ENCODE results near the gene CHST11. TPM values are rescaled to one million over a fixed set of nuclear protein-coding genes. Genes with fewer than 3 reads are reported as not detected.
A peak's percentile ranks its signal among the peaks of the same experiment; 100 is the strongest.

The CHST11 gene
- total RNA-seq, 1 donor from 2014 or later, result 44.3 TPM

DNA sequence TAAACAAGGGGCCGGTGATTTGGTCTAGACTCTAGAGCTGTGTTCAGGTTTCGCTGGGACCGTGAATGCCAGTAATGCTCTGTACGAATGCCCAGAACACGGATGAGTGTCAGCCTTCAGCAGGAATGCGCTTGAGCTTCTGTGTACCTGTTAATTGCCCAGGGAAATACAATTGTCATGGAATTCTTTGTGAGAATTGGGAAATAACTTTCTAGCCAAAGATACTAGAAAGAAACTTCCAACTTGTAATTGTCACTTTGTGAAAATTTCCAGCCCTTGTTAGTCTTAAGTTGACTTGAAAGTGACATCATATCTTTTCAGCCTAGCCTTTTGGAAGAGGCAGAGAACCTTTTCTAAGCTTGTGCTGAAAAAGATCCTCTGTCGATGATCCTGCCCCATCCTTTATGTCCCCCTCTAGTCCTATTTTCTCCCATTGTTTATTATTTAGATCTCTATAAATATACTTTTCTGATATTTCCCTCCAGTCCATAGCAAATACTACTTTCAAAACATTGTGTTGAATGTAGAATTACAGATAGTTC lies 2.7 kb downstream of the CHST11 start:
- H3K4me3 ChIP-seq (ENCODE audit: low read depth, low read length), result peak overlapping the region; percentile 95
- DNase-seq (ENCODE audit: low read depth), result no peak
- TF ChIP-seq, protein P1, sequence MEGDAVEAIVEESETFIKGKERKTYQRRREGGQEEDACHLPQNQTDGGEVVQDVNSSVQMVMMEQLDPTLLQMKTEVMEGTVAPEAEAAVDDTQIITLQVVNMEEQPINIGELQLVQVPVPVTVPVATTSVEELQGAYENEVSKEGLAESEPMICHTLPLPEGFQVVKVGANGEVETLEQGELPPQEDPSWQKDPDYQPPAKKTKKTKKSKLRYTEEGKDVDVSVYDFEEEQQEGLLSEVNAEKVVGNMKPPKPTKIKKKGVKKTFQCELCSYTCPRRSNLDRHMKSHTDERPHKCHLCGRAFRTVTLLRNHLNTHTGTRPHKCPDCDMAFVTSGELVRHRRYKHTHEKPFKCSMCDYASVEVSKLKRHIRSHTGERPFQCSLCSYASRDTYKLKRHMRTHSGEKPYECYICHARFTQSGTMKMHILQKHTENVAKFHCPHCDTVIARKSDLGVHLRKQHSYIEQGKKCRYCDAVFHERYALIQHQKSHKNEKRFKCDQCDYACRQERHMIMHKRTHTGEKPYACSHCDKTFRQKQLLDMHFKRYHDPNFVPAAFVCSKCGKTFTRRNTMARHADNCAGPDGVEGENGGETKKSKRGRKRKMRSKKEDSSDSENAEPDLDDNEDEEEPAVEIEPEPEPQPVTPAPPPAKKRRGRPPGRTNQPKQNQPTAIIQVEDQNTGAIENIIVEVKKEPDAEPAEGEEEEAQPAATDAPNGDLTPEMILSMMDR (conservative IDR thresholded peaks at IDR 0.05; ENCODE audit: low read depth, low read length), result no peak

DNA sequence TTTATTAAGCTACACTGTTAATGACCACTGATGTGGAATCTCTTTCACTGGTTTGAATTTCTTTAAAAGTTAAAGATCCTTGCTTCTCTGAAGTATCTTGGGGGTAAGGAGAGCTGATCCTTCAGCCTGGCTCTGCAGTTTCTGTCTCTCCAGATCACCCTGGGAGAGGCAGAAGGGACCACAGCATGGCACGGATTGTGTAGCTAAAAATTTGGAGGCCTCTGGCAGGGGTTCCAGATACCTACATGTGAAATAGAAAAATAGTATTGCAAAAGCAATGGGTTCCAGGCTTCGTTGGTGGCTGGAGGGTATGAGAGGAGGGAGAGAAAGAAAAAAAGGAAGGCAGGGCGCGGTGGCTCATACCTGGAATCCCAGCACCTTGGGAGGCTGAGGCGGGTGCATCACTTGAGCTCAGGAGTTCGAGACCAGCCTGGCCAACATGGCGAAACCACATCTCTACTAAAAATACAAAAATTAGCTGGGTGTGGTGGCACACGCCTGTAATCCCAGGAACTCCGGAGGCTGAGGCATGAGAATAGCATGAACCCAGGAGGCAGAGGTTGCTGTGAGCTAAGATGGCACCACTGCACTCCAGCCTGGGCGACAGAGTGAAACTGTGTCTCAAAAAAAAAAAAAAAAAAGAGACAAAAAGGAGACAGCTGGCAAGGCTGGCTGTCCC lies 3.4 kb downstream of the CHST11 start:
- H3K4me3 ChIP-seq (ENCODE audit: low read depth, low read length), result no peak overlapping the region
- no peak for DNase-seq (ENCODE audit: low read depth)
- TF ChIP-seq, protein P1 (conservative IDR thresholded peaks at IDR 0.05; ENCODE audit: low read depth, low read length), result no peak

DNA sequence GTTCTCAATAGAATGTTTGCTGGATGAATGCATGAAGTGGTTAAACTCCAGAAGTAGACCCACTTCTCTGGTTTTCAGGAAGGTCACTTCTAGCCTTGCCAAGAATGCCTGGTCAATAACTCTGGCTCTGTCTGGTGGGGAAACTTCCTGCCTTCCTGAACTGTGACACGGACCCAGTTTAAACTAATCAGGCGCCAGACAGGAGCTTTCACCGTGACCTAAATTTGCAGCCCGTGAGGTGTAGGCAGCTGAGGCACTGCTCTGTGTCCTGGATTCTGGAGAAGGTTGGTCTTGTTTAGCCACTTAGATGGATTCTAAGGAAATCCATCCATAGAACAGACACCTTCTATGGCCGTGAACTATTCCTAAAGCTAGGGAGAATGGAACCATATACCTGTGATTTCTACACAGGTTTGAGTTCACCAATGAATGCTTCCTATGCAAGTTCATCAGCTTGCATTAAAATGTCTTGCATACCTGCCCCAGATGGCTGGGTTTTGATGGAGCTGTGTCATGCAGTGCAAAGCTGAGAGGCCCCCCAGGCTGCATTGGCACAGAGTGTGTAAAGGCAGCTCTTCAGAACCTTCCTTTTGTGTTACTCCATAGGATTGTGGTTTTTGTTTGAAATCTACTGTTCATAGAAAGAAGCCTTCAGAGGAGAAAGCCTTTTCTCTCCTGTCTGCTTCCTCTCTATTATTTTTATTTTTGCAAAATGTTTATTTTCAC lies 4.4 kb downstream of the CHST11 start:
- no peak for DNase-seq (ENCODE audit: low read depth)
- no peak overlapping the region for H3K4me3 ChIP-seq (ENCODE audit: low read depth, low read length)
- TF ChIP-seq, protein P1 (conservative IDR thresholded peaks at IDR 0.05; ENCODE audit: low read depth, low read length), result no peak

DNA sequence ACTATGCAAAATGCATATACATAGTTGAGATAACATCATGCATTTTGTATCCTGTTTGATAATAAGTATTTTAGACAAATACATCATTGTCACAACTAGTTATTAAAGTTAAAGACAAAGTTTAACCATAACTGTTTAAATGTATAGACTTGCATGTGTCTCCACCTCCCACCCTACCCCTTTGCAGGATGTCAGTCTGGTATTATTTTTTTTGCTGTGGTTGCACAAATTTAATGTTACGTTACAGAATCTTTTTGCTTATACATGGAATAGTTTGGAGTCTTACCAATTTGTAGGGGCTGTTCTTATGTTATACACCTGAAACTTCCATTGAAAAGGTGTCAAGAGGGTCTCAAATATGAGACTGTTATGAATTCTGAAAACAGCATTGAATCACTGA lies 5.6 kb downstream of the CHST11 start:
- no peak for DNase-seq (ENCODE audit: low read depth)
- TF ChIP-seq, protein P1 (conservative IDR thresholded peaks at IDR 0.05; ENCODE audit: low read depth, low read length), result no peak
- no peak overlapping the region for H3K4me3 ChIP-seq (ENCODE audit: low read depth, low read length)

DNA sequence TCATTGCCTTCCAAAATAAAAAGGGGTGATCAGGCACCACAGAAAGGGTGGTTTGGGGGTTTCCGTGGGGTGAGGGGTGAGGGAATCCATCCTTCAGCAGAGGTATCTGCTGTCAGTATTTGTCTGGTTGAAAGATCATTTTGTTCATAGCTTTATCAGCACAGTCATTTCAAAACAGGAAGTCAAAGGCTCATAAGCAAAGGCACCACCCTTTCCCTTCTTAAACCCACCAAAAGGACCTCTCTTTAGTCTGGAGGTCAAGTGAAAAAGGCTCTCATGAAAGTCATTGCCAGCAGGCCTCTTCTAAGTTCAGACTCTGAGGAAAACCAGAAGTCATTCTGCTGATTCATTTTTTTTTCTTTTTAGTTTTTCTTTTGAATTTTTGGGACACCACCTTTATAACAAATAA lies 6.2 kb downstream of the CHST11 start:
- DNase-seq (ENCODE audit: low read depth), result no peak
- TF ChIP-seq, protein P1 (conservative IDR thresholded peaks at IDR 0.05; ENCODE audit: low read depth, low read length), result no peak
- H3K4me3 ChIP-seq (ENCODE audit: low read depth, low read length), result no peak overlapping the region

DNA sequence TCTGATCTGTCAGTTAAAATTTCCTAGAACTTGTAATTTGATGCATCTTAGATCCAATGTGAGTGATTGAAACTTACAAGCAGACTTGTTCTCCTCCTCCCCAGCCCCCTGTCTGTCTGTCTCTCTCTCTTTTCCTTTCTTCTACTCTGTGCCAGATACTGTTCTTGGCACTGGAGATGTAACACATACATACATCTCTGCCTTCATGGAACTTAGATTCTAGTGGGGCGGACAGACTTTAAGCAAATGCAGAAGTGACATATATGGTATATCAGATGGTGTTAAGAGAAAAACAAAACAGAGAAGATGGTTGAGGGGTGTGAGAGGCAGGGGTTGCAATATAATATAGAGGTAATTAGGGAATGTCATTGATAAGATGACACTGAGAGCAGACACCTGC lies 6.6 kb downstream of the CHST11 start:
- DNase-seq (ENCODE audit: low read depth), result no peak
- TF ChIP-seq, protein P1 (conservative IDR thresholded peaks at IDR 0.05; ENCODE audit: low read depth, low read length), result no peak
- no peak overlapping the region for H3K4me3 ChIP-seq (ENCODE audit: low read depth, low read length)
